HG03139 (cell line): ENCODE measurements around the gene DTNB.
A peak's percentile ranks its signal among the peaks of the same experiment; 100 is the strongest.

Experiments
- ATAC-seq: cut with Tn5 transposase; IDR thresholded peaks from one replicate; pipeline ENCODE4 v1.9.1; 2021; ENCODE audit not compliant: unreplicated experiment

DTNB gene

DNA sequence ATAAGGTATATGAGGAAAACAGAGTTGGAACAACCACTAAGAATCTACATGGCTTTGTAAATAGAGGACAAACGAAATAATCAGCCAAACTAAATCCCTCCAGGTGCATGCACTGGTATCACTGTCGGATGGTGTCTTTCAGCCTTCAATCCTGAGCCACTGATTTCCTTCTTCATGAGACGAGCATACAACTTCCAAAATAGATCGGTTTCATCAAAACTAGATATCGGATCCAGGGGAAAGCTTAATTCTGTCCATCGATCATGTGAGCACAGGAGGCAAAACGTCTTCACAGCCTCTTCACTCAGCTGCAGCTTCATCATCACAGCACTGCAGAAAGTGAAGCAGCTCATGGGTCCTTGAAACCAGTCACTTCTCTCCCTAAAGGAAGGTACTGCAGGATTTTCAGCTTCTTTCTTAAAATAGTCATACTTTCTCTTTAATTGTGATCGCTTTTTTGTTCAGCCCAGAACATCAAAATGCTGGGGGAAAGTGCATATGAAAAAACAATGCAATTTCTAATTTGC is 80.5 kb downstream of the DTNB start:
- no peak for ATAC-seq

- ATAC-seq: no peak
Observed at GRCh38 chr2:25590921-25591505, 82.4 kb downstream of the DTNB start.

DNA sequence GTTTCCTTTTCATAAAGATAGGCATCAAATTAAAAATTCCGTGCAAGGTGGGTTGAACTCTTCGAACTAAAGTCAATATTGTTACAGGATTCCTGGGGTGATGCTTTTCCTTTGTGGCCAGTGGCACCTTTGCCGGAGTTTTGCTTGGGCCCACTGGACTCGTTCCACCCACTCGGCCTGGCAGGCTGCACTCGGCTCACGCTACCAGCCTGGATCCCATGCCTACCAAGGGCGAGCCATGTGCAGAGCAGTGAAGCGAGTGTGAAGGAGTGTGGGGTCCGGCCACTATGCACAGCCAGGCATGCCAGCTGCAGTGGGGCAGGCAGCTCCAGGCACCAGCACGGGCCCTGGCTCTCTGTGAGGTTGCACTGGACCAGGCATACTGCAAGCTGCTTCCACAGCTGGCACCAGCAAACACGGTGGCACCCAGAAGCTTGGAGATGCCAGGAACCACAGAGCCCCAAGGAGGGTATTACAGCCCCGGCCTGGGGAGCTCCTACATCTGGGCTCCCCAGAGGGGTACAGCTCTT is 83.6 kb downstream of the DTNB start:
- ATAC-seq: no peak

DNA sequence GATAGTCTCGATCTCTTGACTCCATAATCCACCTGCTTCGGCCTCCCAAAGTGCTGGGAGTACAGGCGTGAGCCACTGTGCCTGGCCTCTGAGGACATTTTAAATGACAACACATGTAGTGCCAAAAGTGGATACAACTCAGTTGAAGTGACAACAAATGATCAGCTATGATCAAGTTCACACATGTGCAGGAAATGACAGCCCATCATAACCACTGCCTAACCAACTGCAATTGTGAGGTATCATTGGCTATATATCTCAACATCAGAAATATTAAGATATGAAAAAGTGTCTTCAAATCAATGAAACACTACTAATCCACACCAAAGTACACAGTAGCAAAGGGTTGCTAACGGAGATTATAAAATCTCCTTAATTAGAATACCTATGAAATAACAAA is 84.8 kb downstream of the DTNB start:
- ATAC-seq: no peak

DNA sequence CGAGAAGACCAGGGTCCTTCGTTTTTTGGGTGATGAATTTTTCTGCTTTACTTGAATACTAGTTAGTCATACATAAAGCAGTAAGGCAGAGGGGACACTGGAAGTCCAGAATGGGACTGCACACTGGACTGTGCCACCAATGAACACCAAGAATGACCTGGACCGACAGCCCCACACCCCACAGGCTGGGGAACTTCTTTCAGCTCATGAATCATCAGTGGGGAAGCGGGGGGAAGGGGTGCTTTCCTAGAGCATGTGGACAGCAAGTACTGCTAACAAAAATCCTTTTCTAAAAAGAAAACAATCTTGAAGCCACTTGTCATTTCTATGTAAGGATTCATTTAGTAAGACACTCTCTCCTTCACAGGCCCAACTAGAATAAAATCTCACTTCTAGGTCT is 86.0 kb downstream of the DTNB start:
- ATAC-seq: no peak

DNA sequence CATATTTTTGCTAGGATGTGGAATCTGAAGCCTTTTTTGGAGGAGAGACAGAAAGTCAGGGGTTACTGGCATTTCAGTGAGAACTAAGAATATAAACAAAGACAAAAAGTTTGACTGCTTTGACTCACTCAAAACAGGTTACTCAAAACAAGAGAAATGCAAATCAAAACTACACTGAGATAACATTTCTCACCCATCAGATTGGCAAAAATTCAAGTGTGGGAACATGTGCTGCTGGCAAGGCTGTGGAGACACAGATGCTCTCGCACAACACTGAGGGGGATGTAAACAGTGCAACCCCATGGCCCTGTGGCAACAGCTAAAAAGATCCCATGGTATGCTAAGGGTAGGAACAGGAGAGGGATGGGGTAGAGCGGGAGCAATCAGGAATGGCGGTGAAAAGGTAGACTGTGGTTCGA is 86.6 kb downstream of the DTNB start:
- ATAC-seq: peak; percentile 60

GRCh38 chr2:25585189-25585588 is 88.2 kb downstream of the DTNB start:
- no peak for ATAC-seq

DNA sequence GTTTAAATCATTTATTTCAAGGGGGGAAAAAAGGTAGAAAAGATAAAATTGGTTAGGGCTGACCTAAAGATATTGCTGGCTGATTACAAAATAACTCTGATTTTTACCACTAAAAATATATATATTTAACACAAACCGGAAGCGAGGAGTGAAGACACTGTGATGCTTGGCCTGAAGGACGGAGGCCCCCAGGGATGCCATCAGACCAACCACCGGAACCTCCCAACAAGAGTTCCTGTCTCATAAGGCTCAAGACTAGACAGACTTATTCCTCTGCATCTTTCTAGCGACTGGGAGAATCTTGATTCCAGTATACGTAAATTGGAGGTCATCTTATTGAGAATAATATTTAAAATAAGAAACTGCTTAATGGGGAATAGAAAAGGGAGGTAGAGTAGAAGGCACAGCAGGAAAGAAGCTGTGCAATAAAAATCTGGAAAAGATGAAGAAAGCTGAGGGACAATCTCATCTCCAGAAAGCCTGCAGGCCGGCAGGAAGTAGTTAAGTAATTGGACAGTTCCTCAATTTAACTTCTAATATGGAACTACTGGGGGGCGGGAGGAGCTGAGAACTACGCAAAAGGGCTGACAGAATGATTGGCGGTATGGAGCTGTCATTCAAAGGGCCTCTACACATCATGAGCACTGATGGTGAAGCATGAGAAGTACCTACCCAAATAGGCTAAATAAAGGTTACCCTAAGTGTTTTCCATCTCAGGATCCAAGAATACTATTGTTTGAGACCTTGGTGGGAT is 91.1 kb downstream of the DTNB start:
- no peak for ATAC-seq

GRCh38 chr2:25576596-25576995 is 96.8 kb downstream of the DTNB start:
- no peak for ATAC-seq

DNA sequence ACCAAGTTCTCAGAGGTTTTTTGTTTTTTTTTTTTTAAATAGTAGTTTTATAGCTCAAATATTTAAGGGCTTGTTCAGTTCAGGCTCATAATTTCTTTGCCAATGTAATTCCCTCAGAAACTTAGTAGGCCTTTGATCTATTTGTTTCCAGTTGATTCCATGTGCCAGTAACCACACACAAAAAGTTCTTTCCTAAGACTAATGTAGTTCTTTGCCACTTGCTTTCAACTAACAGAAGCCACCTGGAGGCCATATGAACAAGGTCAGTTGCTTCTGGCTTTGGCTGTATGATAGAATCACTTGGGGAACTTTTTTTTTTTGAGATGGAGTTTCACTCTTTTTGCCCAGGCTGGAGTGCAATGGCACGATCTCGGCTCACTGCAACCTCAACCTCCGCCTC is 100.7 kb downstream of the DTNB start:
- no peak for ATAC-seq

DNA sequence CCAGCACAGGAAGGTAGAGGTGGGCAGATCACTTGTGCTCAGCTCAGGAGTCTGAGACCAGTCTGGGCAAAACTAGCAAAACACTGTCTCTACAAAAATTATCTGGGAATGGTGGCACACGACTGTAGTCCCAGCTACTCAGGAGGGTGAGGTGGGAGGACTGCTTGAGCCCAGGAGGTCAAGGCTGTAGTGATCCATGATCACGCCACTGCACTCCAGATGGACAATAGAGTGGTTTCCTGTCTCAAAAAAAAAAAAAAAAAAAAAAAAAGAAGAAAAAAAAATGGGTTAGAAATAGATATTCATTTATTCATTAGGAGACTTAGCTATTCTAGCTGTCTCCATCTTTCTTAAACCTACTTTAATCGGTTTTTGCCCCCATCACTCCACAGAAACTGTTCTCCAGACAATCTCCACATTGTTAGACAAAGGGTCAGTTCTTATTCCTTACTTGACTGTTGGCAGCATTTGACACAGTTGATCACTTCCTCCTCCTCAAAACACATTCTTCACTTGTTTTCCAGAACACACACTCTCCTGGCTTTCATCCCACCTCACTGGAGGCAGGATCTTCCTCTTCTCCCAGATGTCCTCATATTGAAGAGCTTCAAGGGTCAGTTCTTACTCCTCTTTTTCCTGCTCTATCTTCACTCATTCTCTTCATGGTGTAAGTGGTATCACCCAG is 103.1 kb downstream of the DTNB start:
- ATAC-seq: no peak

GRCh38 chr2:25567406-25567805 is 106.0 kb downstream of the DTNB start:
- no peak for ATAC-seq

DNA sequence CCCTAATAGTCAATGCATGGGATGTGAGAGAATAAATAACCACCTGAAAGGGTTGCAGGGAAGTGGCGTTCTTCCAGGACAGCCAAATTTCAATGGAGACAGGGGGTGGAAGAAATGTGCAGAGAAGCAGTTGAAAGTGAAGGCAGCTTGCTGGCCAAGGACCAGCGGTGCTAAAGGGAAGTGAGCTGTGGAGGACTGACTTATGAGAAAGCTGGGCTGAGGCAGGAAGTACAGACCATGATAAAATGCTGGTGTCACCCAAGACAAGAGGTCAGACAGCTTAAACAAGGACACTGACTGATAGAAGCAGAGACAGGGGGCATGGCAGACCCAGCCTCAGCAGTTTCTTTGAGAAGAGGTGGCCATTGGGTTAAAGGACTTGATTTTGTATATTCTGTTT is 106.7 kb downstream of the DTNB start:
- peak; percentile 68 for ATAC-seq

GRCh38 chr2:25566094-25566493 is 107.3 kb downstream of the DTNB start:
- no peak for ATAC-seq

DNA sequence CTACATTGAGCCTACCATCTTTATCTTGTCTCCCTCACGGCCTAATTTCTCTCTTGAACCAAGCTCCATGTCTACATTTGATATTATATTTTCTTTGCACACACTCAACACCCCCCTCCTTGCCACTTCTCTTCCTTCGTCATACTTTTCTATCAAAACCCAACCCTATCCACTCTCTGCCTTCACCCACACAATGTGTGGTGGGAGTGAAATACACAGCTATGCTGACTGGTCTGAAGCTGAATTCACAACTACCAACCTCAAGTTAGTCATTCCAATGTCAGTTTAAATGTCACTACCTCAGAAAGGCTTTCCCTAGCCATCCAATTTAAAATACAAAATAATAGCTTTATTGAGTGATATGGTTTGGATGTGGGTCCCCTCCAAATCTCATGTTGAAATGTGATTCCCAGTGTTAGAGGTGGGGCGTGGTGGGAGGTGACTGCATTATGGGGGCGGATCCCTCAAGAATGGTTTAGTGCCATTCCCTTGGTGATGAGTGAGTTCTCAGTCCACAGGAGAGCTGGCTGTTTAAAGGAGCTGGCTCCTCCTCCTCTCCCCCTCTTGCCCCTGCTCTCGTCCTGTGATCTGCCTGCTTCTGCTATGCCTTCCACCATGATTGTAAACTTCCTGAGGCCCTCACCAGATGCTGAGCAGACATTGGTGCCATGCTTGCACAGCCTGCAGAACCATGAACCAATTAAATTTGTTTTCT is 112.1 kb downstream of the DTNB start:
- ATAC-seq: no peak

DNA sequence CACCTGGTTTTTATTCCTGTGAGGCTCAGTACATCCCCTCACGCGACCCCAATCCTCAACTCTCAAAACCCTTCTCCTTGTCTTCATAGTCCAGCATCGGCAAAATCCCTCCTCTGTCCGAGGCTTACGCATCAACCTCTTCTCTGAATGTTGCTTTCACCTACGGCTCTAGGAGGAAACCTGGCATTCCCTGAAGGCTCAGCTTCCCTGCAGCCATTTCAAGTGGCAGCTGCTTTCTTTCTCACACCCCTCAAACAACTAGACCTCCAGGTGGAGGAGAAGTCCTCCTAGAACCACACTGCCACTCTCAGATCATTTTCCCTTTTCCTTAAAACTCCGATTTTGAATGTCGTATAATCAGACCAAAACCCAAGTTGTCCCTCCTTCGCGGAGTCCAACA is 114.2 kb downstream of the DTNB start:
- no peak for ATAC-seq

DNA sequence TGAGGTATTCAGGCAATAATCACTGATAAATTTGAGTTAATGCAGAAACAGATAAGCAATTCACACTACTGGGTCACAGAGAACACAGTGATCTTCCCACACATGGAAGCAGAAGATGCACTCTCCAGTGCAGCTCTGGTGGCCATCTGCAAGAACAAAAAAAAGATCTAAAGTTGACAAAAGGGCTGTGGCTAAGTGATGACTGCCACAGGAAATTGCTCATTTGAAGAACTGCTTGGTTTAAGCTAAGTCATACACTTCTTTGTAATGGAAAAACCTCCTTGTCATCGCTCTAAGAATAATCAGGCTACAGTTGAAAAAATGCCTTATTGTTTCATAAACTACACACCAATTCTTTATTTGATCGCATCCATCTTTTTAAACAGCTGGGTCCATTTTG is 115.1 kb downstream of the DTNB start:
- peak; percentile 55 for ATAC-seq

GRCh38 chr2:25557179-25558036 is 116.0 kb downstream of the DTNB start:
- ATAC-seq: peak; percentile 30

GRCh38 chr2:25552318-25552717 is 121.1 kb downstream of the DTNB start:
- ATAC-seq: no peak

DNA sequence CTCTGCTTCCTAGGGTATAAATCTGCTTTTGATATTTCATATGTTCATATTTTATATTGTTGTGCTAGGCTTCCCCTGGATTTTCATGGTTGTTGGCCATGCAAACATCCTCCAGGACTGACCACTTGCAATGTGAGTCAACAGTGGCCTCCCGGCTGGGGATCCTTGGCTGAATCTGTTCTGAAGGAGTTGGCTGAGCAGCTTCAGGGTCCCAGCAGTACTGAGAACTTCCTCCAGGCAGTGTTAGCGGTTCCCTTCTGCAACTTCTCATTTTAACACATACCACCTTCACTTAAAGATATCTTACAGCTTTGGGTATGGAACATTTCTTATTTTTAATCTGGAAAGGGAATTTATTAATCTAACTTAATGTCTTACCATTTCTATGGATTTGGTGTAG is 122.1 kb downstream of the DTNB start:
- ATAC-seq: no peak
